ENCODE measurements around the gene CFAP97. TPM values are rescaled to one million over a fixed set of nuclear protein-coding genes. Genes with fewer than 3 reads are reported as not detected.
"Not testable (repeated sequence)": the region's sequence is repeated elsewhere in the genome, so short reads cannot be mapped to it uniquely, and the experiment has no call there.

CFAP97 gene
- total RNA-seq, 1 donor from 2014 or later = 26.8 TPM

- no peak for DNase-seq (ENCODE audit: low read depth, low spot score)
These were observed 1.5 kb downstream of the CFAP97 start for GRCh38 chr4:185201977-185202962.

GRCh38 chr4:185198189-185198588, 5.6 kb downstream of the CFAP97 start:
- DNase-seq (ENCODE audit: low read depth, low spot score) = not testable (repeated sequence)

GRCh38 chr4:185196437-185196836, 7.4 kb downstream of the CFAP97 start:
- no peak for DNase-seq (ENCODE audit: low read depth, low spot score)

GRCh38 chr4:185194924-185195888, 8.6 kb downstream of the CFAP97 start:
- no peak for DNase-seq (ENCODE audit: low read depth, low spot score)

GRCh38 chr4:185192059-185192458, 11.7 kb downstream of the CFAP97 start:
- no peak for DNase-seq (ENCODE audit: low read depth, low spot score)

- DNase-seq (ENCODE audit: low read depth, low spot score) = no peak
These were observed 13.4 kb downstream of the CFAP97 start for GRCh38 chr4:185190306-185190856.

GRCh38 chr4:185189606-185190305, 14.0 kb downstream of the CFAP97 start:
- no peak for DNase-seq (ENCODE audit: low read depth, low spot score)

- DNase-seq (ENCODE audit: low read depth, low spot score) = no peak
These were observed 17.0 kb downstream of the CFAP97 start for GRCh38 chr4:185186769-185187168.

- peak; percentile 75 for DNase-seq (ENCODE audit: low read depth, low spot score)
These were observed 20.0 kb downstream of the CFAP97 start for GRCh38 chr4:185183622-185184281.

- no peak for DNase-seq (ENCODE audit: low read depth, low spot score)
These were observed 21.6 kb downstream of the CFAP97 start for GRCh38 chr4:185182239-185182638.

- DNase-seq (ENCODE audit: low read depth, low spot score) = no peak
These were observed 24.3 kb downstream of the CFAP97 start for GRCh38 chr4:185179488-185179887.

- DNase-seq (ENCODE audit: low read depth, low spot score) = no peak
These were observed 32.3 kb downstream of the CFAP97 start for GRCh38 chr4:185171373-185172071.

GRCh38 chr4:185167234-185167633, 36.6 kb downstream of the CFAP97 start:
- DNase-seq (ENCODE audit: low read depth, low spot score) = no peak

- no peak for DNase-seq (ENCODE audit: low read depth, low spot score)
These were observed 38.2 kb downstream of the CFAP97 start for GRCh38 chr4:185165605-185166063.

- no peak for DNase-seq (ENCODE audit: low read depth, low spot score)
These were observed 52.5 kb downstream of the CFAP97 start for GRCh38 chr4:185151296-185151695.

- no peak for DNase-seq (ENCODE audit: low read depth, low spot score)
These were observed 54.4 kb downstream of the CFAP97 start for GRCh38 chr4:185149392-185149791.

GRCh38 chr4:185145572-185145971, 58.2 kb downstream of the CFAP97 start:
- no peak for DNase-seq (ENCODE audit: low read depth, low spot score)

GRCh38 chr4:185144601-185145240, 59.1 kb downstream of the CFAP97 start:
- no peak for DNase-seq (ENCODE audit: low read depth, low spot score)

- no peak for DNase-seq (ENCODE audit: low read depth, low spot score)
These were observed 60.2 kb downstream of the CFAP97 start for GRCh38 chr4:185143601-185143969.
